ENCODE results near the gene OCA2. TPM values are rescaled to one million over a fixed set of nuclear protein-coding genes. Genes with fewer than 3 reads are reported as not detected.

OCA2 gene
- total RNA-seq, 1 donor from 2014 or later, result 0.79 TPM

DNA sequence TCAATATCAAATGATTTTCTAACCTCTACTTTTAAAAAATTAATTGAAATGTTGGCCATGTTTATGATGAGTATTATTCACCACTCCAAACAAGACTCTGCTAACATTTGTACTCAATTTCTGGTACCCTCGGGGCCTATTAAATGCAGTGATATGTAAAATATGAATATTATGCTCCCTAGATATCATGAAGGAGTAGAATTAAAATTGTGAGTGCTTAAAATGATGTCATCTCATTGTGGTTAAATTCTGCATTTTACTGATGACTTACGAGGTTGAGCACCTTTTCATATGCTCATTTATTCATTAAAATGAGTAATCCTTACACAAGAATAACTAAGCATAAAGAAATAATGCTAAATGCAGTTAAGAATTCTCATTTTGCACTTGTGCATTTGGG lies 159.9 kb downstream of the OCA2 start:
- H3K9me3 Mint-ChIP-seq (ENCODE audit: low read depth), result no peaks in the 10 kb centered on the region
- no peaks in the 10 kb centered on the region for H3K27me3 Mint-ChIP-seq
- H3K4me1 Mint-ChIP-seq (ENCODE audit: low read depth), result no peaks in the 10 kb centered on the region
- no peak overlapping the region for H3K27ac Mint-ChIP-seq
- TF ChIP-seq, protein P1, sequence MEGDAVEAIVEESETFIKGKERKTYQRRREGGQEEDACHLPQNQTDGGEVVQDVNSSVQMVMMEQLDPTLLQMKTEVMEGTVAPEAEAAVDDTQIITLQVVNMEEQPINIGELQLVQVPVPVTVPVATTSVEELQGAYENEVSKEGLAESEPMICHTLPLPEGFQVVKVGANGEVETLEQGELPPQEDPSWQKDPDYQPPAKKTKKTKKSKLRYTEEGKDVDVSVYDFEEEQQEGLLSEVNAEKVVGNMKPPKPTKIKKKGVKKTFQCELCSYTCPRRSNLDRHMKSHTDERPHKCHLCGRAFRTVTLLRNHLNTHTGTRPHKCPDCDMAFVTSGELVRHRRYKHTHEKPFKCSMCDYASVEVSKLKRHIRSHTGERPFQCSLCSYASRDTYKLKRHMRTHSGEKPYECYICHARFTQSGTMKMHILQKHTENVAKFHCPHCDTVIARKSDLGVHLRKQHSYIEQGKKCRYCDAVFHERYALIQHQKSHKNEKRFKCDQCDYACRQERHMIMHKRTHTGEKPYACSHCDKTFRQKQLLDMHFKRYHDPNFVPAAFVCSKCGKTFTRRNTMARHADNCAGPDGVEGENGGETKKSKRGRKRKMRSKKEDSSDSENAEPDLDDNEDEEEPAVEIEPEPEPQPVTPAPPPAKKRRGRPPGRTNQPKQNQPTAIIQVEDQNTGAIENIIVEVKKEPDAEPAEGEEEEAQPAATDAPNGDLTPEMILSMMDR (IDR thresholded peaks at IDR 0.05; ENCODE audit: unreplicated experiment), result no peak
- H3K4me3 Mint-ChIP-seq (ENCODE audit: low read depth), result no peak overlapping the region
- no peak for DNase-seq (ENCODE audit: low spot score, unreplicated experiment)
- H3K36me3 Mint-ChIP-seq (ENCODE audit: insufficient read depth), result no peaks in the 10 kb centered on the region

DNA sequence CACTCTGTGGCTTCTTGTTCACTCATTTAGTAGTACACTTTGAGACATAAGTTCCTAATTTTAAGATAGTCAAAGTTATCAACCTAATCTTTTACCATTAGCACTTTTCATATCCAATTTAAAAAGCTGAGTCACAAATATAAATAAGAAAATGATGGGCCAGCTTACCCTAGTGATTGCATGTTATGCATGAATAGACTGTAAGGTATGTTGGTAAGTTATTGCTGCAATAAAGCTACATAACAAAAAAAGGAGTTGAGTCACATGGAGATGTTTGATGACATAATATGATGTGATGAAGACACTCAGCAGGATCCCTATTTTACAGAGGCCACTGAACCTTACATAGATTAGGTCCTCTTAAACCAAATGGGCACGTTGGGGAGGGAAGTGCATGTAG lies 161.3 kb downstream of the OCA2 start:
- no peak overlapping the region for H3K4me3 Mint-ChIP-seq (ENCODE audit: low read depth)

DNA sequence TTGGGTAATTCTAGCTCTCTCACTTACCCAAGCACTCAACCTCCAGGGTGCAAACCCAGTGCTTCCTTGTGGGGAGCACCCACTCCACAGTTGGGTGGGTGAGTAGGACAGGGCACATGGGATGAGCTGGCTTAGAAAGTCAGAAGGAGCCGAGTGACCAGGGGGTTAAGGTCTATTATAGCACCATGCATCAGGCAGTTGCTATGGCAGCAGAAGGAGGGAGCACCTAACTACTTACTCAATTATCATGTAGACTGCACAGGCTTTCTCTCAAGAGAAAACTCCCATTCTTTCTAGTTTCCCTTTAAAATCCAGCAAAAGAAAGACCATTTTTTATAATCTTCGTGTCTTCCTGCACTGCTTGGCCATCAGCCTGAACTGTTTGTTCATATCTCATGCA lies 163.0 kb downstream of the OCA2 start:
- Mint-ChIP-seq H3K36me3 (ENCODE audit: insufficient read depth) (no peaks in the 10 kb centered on the region), H3K4me3 (ENCODE audit: low read depth) (no peak overlapping the region), H3K4me1 (ENCODE audit: low read depth) (no peaks in the 10 kb centered on the region), H3K27me3 (no peaks in the 10 kb centered on the region), H3K9me3 (ENCODE audit: low read depth) (peaks cover 19% of the 10 kb centered on the region), H3K27ac (no peak overlapping the region)
- DNase-seq (ENCODE audit: low spot score, unreplicated experiment), result no peak
- TF ChIP-seq, protein P1 (IDR thresholded peaks at IDR 0.05; ENCODE audit: unreplicated experiment), result no peak

More for the DNA sequence above, 161.3 kb downstream of the OCA2 start:
- Mint-ChIP-seq H3K27me3 (no peaks in the 10 kb centered on the region), H3K36me3 (ENCODE audit: insufficient read depth) (no peaks in the 10 kb centered on the region), H3K9me3 (ENCODE audit: low read depth) (peaks cover 8% of the 10 kb centered on the region), H3K4me1 (ENCODE audit: low read depth) (no peaks in the 10 kb centered on the region), H3K27ac (no peak overlapping the region)
- DNase-seq (ENCODE audit: low spot score, unreplicated experiment), result no peak
- TF ChIP-seq, protein P1 (IDR thresholded peaks at IDR 0.05; ENCODE audit: unreplicated experiment), result no peak

DNA sequence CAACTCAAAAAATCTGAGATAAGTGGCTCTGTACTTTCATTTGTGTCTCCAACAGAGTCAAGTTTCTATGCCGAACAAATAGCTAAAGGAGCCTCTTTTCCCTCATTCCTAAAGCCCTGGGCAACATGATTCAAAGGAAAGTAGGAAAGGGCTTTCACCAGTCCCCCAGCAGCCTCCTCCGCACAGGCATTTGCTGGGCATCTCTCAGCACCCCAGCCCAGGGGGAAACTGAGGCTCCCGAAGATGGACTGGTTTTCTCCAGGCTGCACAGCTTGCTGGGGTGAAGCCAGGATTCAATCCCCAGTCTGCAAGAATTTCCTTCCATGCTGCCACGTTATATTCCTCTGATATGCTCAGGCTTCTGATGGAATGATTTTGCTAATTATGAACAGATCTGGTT lies 163.8 kb downstream of the OCA2 start:
- H3K27me3 Mint-ChIP-seq, result no peaks in the 10 kb centered on the region
- peaks cover 19% of the 10 kb centered on the region for H3K9me3 Mint-ChIP-seq (ENCODE audit: low read depth)
- no peaks in the 10 kb centered on the region for H3K4me1 Mint-ChIP-seq (ENCODE audit: low read depth)
- no peaks in the 10 kb centered on the region for H3K36me3 Mint-ChIP-seq (ENCODE audit: insufficient read depth)
- no peak overlapping the region for H3K4me3 Mint-ChIP-seq (ENCODE audit: low read depth)
- no peak for DNase-seq (ENCODE audit: low spot score, unreplicated experiment)
- no peak overlapping the region for H3K27ac Mint-ChIP-seq
- TF ChIP-seq, protein P1 (IDR thresholded peaks at IDR 0.05; ENCODE audit: unreplicated experiment), result no peak

DNA sequence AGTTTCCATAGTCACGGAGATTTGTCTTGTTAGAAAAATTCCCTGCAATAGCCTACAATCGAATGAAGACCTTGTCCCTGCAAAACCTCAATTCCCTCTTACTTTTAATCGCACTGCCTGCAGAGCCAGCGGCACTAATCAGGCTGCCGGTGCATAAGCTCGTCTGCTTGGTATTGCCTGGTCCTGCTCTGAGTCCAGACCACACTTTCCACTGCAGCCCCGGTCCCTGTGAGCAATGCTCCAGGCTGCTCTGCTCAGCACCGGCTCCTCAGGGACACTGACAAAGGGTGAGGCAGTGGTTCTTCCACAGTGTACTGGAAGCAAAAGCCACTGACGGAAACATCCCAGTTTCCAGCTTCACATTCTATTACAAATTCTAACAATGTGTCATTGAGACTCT lies 164.3 kb downstream of the OCA2 start:
- DNase-seq (ENCODE audit: low spot score, unreplicated experiment), result no peak
- Mint-ChIP-seq H3K4me3 (ENCODE audit: low read depth) (no peak overlapping the region), H3K4me1 (ENCODE audit: low read depth) (no peaks in the 10 kb centered on the region), H3K9me3 (ENCODE audit: low read depth) (peaks cover 19% of the 10 kb centered on the region), H3K36me3 (ENCODE audit: insufficient read depth) (no peaks in the 10 kb centered on the region), H3K27me3 (no peaks in the 10 kb centered on the region), H3K27ac (no peak overlapping the region)
- TF ChIP-seq, protein P1 (IDR thresholded peaks at IDR 0.05; ENCODE audit: unreplicated experiment), result no peak
